ENCODE data around the gene ISOC1. TPM values are rescaled to one million over a fixed set of nuclear protein-coding genes. Genes with fewer than 3 reads are reported as not detected.

ISOC1 gene
- total and polyA plus RNA-seq, 10 of the 15 experiments (the other 5 are each of a cell fraction or from before 2014, with no cell fraction given), result 12.6 to 61.8 (median 29.9) TPM

DNA sequence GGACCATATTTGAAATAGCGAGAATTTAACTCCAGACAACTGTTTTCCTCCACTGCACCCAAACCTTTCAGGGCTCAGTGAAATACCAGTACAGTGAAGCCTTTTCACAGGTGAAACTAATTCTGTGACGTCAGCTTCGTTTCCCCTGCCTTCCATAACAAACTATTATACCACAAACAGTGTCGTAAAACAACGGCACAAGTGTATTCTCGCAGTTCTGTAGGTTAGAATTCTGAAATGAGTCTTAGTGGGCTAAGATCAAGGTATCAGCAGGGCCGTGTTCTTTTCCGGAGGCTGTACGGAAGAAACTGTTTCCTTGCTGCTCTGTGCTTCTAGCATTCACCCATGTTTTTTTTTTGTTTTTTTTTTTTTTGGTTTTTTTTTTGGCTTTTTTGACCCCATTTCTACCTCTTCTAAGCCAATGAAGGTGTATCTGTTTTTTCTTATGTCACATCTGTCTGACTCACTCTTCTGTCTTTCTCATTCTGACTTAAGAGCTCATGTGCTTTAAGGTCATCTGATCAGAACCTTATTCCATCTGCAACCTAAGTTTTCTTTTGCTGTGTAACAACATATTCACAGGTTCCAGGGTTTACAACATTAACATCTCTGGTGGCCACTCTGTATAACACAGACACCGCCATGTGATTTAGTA, 20.1 kb downstream of the ISOC1 start:
- H3K27me3 ChIP-seq (replicated peaks in 1 of 2; ENCODE audit: control insufficient read depth in 2 of 2, insufficient read depth in 2 of 2, low read length in 1 of 2), result no peaks in the 10 kb centered on the region
- no peak overlapping the region for H3K4me3 ChIP-seq
- FAIRE-seq (no peak), DNase-seq (ENCODE audit: low read depth, low spot score) (no peak), ATAC-seq (no peak)
- ChIA-PET CTCF (interaction anchor here (4.2 kb wide), 1 partner anchor 11 kb away, joined by 15 read pairs; no protein-coding TSS in a partner anchor), SMC1A (ENCODE audit: uncharacterized antibody, unreplicated experiment) (interaction anchor here (0.9 to 6.8 kb wide), 3 partner anchors 9 to 17 kb away, joined by 5 to 52 read pairs (median 7); partner anchors contain the start of gene ISOC1), POLR2A (no interaction called here), RAD21 (ENCODE audit: unreplicated experiment) (interaction anchor here (0.5 to 3.0 kb wide), 3 partner anchors 9 to 17 kb away, joined by 3 to 11 read pairs (median 3); no protein-coding TSS in a partner anchor)
- H3K27ac ChIP-seq (ENCODE audit: control insufficient read depth, insufficient read depth), result no peak overlapping the region
- H3K36me3 ChIP-seq (ENCODE audit: control insufficient read depth in 2 of 2, insufficient read depth in 2 of 2, low read length in 1 of 2), result peaks cover 0 to 8% of the 10 kb centered on the region in 2 experiments; a peak in 1 of 4 replicates
- no peaks in the 10 kb centered on the region for H3K4me1 ChIP-seq (ENCODE audit: control insufficient read depth, insufficient read depth, low read length)
- no peak overlapping the region for H3K9ac ChIP-seq (ENCODE audit: control insufficient read depth, insufficient read depth, low read length)
- BruUV-seq (replicated peaks), result no TSS peak
- WGBS (ENCODE audit: insufficient coverage, insufficient replicate concordance, low lambda C conversion rate, missing lambda C conversion rate), result 93% methylated on average over 10 of the region's 10 CpGs
- intact Hi-C loops (cut with micrococcal nuclease; ENCODE audit: unreplicated experiment) (no loop called here), in situ Hi-C loops (cut with MboI) (loop anchor here (25.0 kb wide), 1 partner anchor 1552 kb away; no protein-coding TSS in a partner anchor)
- no peaks in the 10 kb centered on the region for H3K79me2 ChIP-seq (ENCODE audit: control insufficient read depth, insufficient read depth, low read length)
- no peak overlapping the region for H3K4me2 ChIP-seq (ENCODE audit: control insufficient read depth, insufficient read depth)
- H3K9me3 ChIP-seq (replicated peaks; ENCODE audit: control insufficient read depth, insufficient read depth, low read length), result no peaks in the 10 kb centered on the region
- H2AFZ ChIP-seq (ENCODE audit: control insufficient read depth, low read depth, low read length), result no peak overlapping the region
- H4K20me1 ChIP-seq (ENCODE audit: control insufficient read depth, insufficient read depth), result no peaks in the 10 kb centered on the region
- TF ChIP-seq CTCF (IDR thresholded peaks at IDR 0.05 in 2 of 3, conservative IDR thresholded peaks at IDR 0.05 in 1 of 3; ENCODE audit: control insufficient read depth in 2 of 3, extremely low read depth in 1 of 3, insufficient read depth in 1 of 3, low read depth in 3 of 3, low read length in 3 of 3) (no peak), RCOR1 (conservative IDR thresholded peaks at IDR 0.05; ENCODE audit: low read depth, low read length) (no peak), MTA2 (IDR thresholded peaks at IDR 0.05; ENCODE audit: low read depth) (no peak), MYC (IDR thresholded peaks at IDR 0.05; ENCODE audit: insufficient read depth, insufficient read length, insufficient replicate concordance, low read length, severe bottlenecking) (no peak), BHLHE40 (IDR thresholded peaks at IDR 0.05; ENCODE audit: borderline replicate concordance in 1 of 2, low read depth in 2 of 2, low read length in 1 of 2) (no peak), SMAD5 (IDR thresholded peaks at IDR 0.05; ENCODE audit: low read depth) (no peak), RFX5 (IDR thresholded peaks at IDR 0.05; ENCODE audit: low read depth, low read length) (no peak), EP300 (IDR thresholded peaks at IDR 0.05; ENCODE audit: borderline replicate concordance in 1 of 2, control insufficient read depth in 1 of 2, low read depth in 2 of 2, low read length in 2 of 2) (no peak), SIX5 (IDR thresholded peaks at IDR 0.05; ENCODE audit: low read depth, low read length, severe bottlenecking) (no peak), PKNOX1 (IDR thresholded peaks at IDR 0.05) (no peak), TCF12 (IDR thresholded peaks at IDR 0.05; ENCODE audit: low read depth, low read length) (no peak), STAT1 (conservative IDR thresholded peaks at IDR 0.05) (no peak)
- TF ChIP-seq, protein P1, sequence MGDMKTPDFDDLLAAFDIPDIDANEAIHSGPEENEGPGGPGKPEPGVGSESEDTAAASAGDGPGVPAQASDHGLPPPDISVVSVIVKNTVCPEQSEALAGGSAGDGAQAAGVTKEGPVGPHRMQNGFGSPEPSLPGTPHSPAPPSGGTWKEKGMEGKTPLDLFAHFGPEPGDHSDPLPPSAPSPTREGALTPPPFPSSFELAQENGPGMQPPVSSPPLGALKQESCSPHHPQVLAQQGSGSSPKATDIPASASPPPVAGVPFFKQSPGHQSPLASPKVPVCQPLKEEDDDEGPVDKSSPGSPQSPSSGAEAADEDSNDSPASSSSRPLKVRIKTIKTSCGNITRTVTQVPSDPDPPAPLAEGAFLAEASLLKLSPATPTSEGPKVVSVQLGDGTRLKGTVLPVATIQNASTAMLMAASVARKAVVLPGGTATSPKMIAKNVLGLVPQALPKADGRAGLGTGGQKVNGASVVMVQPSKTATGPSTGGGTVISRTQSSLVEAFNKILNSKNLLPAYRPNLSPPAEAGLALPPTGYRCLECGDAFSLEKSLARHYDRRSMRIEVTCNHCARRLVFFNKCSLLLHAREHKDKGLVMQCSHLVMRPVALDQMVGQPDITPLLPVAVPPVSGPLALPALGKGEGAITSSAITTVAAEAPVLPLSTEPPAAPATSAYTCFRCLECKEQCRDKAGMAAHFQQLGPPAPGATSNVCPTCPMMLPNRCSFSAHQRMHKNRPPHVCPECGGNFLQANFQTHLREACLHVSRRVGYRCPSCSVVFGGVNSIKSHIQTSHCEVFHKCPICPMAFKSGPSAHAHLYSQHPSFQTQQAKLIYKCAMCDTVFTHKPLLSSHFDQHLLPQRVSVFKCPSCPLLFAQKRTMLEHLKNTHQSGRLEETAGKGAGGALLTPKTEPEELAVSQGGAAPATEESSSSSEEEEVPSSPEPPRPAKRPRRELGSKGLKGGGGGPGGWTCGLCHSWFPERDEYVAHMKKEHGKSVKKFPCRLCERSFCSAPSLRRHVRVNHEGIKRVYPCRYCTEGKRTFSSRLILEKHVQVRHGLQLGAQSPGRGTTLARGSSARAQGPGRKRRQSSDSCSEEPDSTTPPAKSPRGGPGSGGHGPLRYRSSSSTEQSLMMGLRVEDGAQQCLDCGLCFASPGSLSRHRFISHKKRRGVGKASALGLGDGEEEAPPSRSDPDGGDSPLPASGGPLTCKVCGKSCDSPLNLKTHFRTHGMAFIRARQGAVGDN (IDR thresholded peaks at IDR 0.05), result no peak
